Measurements from ENCODE around the gene HDDC2.

HDDC2 gene, protein sequence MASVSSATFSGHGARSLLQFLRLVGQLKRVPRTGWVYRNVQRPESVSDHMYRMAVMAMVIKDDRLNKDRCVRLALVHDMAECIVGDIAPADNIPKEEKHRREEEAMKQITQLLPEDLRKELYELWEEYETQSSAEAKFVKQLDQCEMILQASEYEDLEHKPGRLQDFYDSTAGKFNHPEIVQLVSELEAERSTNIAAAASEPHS

DNA sequence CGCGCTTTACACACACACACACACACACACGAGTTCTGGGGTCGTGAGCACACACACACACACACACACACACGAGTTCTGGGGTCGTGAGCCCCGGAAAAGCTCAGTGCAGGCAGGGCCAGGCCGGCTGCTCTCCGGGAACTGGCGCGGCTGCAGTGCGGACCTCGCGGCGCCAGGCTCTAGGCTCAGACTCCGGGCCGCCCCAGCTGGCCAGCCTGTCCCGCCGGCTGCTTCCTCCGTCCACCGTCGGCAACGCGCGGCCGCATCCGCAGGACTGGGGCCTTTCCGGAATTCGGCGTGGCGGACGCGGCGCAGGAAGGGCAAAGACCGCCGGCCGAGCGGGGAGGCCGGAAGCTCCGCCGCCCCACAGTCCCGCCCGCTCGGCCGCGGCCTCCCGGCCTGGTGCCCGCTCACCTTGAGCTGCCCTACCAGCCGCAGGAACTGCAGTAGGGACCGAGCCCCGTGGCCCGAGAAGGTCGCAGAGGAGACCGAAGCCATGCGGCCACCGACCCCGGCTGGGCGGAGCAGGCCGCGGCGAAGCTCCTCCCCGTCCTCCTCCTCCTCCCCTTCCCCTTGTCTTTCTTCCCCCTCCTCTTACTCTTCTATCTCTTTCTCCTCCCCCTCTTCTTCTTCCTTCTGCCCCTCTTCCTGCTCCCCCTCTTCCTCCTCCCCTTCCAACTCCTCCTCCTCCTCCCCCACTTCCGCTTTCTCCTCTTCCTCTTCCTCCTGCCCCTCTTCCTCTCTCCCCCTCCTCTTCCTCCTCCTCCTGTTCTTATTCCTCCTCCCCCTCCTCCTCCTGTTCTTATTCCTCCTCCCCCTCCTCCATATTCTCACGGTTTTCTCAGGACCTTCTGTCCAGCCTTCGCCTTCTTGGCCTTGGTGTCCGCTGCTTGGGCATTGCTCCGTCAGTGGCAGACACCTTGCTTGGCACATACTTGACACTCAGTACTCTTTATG lies at the start of gene HDDC2:
Gene HDDC2, minus strand, starts transcription at position 533 of the 957 bp plus-strand sequence. Its CDS starts 35 bp downstream, at position 498.
- peak; percentile 59 for DNase-seq

DNA sequence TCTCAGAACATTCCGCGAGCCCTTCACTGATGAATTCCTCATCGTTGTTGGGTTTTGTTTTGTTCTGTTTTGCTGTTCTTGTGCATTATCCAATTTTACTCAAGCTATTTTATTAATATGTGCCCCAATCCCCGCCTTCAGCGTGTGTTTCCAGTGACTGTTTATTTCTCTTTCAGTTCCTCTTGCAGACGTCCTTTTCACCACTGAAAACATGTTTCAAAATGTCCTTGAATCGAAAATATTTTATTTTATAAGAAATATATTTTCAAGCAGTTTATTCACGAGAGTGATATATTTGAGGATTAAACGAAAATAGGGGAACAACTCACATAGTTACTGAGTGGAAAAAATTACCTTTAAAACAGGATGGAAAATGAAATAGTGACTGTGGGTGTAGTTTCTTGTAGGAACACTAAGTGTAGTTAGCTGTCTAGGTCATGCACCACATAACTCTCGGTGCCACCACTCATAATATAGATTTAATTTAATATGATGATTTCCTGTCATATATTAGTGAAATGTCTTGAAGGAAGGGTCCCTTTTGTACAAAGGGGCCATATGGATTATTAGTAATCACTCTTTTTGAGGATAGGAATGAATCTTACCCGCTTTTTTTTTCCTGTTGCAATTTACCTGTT lies 45.3 kb upstream of the HDDC2 start:
- DNase-seq: no peak

DNA sequence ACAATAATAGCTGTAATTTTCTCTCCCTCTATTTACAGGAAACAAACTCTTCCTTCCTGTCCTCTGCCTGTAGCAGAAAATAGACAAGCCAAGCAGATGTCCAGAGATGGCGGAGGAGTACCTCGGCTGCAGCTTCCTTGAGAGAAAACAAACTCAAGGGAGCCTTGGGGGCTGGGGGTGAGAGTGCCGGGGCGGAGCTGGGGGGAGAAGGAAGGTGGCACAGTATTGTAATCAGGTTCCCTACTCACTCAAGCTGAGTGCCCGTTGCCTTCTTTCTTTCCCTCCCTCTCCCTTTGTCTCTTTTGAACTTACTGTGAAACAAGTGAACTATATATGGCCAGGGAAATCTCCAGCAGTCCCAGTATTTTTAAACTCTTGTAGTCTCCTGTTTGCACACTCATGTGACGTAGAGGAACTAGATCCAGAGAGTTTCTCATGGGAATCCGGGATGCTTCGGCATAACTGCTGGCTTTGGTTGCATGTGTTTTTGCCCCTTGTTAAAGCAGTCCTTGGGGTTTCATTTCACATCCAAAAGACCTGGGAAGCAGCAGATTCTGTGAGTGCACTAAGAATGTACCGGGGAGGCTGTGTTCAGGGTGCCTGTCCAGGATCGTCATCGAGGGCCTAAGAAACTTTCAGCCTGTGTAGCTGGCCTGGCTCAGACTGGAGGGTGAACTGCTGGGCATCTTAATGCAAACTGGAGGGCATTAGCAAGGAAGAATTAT lies 44.6 kb upstream of the HDDC2 start:
- DNase-seq: no peak

DNA sequence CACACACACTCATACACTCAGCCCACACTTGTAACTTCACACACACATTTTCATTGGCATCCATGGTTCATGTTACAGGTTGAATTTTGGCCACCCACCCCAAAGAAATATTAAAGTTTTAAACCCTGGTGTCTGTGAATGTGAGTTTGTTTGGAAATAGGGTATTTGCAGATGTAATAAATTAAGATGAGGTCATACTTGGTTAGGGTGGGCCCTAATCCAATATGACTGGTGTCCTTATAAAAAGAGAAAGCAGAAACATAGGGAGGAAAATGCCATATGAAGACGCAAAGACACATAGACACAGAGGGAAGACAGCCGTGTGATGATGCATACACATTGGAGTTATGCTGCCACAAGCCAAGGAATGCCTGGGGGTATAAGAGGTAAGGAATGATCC lies 39.7 kb upstream of the HDDC2 start:
- DNase-seq: no peak

DNA sequence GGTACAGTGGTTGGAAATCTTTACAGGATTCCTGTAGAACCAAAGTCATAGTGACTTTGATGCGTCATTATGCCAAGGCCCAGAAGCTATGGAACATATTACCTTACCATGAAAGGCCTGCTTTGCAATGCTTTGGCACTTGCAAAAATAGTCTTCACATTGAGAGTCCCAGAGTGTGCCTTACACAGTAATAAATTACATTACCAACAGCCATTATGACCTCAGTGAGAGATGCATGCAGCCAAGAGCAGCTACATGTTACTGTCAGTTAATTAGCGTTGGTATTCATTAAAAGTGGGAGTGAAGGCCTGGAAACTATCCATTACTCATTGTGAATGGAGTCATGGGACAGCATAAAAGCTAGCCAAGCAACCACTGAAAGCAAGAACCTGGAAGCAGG lies 39.2 kb upstream of the HDDC2 start:
- no peak for DNase-seq

DNA sequence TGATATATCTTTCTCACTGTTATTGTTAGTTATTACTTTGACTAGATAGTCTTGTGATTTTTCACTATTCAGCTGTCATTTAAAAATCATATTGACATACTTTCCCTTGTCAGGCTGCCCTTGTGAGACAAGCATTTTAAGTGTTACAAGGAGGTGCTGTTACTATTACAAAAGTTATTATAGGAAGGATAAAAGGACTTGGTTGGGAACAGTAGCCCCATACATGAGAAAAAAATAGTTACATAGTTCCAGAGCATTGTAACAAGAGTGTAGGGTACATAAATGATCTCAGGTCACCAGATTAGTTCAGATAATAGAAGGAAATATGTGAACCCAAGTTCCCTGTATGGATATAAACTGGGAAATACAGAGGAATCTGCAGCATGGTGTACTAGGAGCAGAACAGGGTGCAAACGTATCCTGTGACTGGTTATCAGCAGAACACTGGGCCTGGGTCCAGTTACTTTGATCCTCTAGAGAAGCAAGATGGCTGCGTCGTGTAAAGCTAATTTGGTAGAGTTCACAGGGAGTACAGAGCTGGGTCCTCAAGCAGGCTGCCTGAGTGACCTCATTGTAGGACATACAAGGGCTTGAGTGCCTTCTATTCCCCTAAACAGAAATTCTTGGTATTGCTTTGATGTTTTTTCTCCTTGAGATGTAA lies 38.5 kb upstream of the HDDC2 start:
- DNase-seq: no peak

DNA sequence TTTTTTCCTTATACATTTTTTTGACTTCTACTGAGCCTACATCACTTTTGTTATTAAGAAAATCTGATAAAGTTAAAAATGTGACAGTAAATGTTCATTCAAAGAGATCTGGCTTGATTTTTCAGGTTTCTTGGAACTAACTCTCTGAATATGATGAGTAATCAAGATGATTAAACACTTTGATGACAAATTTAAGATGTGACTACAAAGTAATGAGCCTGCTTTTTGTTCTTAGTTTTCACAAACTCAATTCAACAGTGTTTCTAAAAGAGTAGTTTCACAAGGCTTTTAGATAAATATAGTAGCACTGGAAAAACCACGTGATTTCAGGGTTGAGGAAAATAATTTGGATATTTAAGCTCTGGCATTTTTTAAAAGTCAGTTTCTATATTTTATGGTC lies 37.9 kb upstream of the HDDC2 start:
- no peak for DNase-seq

DNA sequence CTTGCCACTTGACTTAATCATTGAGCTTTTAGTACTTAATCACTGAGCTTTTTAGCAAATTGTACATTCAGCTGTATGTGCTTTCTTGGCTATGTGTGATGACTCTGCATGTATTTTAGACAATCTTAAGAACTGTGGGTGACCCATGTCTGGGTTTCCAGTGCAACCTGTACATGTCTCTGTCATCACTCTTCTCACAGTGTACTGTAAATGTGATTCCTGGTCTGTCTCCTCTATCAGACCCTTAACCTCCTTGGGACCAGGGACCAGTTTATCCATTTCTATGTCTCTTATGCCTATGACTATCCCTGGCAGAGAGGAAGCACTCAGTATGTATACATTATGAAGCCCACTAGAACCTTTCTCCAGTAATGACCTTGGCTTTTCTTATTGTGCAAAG lies 36.6 kb upstream of the HDDC2 start:
- no peak for DNase-seq

DNA sequence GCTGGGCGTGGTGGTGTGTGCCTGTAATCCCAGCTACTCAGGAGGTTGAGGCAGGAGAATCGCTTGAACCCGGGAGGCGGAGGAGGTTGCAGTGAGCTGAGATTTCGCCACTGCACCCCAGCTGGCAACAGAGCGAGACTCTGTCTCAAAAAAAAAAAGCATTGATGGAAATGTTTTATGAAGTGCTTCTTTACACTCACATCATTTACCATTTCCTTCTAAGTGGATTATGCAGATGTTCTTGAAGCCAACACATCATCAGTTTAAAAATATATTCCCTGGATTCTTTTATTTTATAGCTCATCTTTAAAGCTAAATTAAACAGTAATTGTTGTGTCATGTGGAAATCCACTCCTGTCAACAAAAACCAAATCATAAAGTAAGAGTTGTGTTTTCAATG lies 35.9 kb upstream of the HDDC2 start:
- DNase-seq: no peak

DNA sequence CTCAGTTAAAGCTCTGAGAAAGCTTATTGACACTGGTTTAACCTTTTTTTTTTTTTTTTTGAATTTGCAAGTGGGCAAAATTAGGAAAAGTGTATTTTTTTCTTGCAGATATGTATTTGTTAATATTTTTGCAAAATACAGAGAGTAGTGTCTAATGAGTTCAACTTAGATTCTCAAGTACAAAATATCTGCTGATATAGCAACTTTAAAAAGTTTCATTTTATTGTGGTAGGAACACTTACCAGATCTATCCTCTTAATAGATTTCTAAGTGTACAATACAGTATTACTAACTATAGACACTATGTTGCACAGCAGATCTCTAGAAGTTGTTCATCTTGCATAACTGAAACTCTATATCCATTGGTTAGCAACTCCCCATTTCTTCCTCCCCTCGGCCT lies 30.9 kb upstream of the HDDC2 start:
- DNase-seq: no peak

DNA sequence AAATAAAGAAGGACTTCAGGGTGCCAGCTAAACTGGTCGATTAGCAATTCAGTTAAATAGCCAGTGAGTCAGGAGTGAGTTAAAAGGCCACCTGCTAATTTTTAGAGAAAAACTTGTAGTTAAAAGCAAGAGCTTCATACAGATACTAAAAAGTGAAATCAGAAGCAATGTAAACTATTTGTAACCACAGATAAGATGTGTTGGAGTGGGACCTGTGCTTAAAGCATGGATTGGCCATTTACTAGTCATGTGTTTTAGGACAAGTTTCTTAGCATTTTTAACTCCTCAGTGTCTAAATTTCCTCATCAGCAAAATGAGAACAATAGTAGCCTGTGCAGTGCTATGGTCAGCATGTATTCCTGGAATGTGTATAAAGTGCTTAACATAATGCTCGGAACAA lies 23.8 kb upstream of the HDDC2 start:
- no peak for DNase-seq

DNA sequence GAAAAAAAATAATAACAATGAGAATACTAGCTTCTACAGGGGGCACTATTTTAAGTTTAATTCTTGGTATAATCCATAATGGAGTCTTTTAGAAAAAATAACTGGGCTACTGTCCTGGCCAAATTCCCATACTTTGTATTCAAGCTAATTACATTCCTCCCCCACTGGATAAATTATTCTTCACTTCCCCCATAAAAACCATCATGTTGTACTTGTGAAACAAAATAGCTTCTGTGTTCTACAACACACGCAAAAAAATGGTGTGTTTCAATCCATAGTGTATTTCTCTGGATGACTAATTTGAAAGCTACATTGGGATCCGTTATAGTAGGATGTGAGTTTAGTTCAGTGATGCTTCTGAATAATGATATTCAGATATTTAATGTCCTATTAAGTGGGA lies 21.6 kb upstream of the HDDC2 start:
- DNase-seq: no peak

DNA sequence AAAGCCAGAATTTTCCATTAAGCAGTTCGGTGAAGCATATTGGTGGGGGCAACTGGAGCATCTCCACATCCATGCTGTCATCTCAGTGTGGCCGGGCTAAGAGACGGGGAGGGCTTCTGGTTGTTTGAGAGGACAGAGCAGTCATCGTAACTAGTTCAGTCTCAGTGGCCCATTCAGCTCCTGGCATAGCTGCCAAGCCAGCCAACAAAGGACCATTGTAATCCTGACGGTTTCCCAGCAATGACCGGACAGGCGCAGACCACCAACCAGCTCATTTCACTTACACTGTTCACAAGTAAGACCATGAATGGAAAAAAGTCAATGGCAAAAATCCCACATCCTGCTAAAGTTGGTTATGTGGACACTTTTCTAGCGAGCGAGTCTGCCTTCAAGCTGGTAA lies 14.9 kb upstream of the HDDC2 start:
- DNase-seq: no peak

DNA sequence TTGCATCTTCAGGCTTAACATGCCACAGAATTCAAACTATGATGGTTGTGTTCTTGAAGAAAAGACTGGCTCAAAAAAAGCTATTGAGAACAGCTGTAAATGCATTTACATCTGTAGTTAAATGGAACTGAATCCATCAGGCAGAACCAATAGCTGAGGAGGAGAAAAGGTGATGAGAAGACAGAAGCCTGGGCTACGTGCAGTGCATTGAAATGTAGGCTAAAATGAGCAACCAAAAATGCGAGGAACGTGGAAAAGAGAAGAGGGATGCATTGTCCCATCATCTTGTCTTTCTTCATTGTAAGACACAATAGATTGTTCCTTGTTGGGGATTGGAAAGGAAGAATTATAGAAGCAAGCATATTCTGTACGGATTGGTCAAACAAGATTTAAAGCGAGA lies 13.8 kb upstream of the HDDC2 start:
- DNase-seq: no peak

DNA sequence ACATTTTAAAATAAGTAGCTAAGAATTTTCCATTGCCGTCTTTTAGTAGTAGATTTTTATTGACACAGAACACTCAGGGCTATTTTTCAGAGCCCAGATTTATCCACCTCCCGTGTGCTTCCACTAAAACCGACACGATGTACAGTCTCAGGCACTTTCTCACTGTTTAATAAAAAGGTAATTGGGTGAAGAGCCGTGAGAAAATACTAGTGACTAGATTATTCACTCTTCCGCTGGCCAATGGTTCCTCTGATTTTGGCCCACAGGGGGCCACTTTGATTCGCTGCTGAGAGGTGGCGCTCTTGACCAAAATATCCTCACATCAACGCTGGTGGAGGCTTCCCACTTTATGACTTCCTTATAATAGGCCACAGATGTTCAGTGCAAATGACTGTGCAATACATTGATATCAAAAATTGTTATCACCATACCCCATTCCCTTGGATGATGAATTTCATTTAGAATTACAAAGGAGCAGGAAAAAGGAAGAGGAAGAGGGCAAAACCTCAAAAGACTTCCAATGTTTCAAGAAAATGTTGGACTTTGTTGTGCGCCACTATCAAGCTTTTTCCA lies 12.3 kb upstream of the HDDC2 start:
- peak; percentile 28 for DNase-seq

DNA sequence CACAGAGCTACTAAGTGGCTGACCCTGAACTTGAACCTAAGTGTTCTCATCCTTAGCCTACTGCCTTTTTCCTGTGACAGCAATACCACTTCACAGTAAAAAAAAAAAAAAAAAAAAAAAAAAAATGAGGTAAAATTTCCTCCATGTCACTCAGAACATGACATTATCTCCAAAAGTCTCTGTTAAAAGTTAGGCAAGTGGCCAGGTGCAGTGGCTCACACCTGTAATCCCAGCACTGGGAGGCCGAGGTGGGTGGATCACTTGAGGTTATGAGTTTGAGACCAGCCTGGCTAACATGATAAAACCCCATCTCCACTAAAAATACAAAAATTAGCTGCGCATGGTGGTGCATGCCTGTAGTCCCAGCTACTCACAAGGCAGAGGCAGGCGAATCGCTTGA lies 11.2 kb upstream of the HDDC2 start:
- DNase-seq: no peak

DNA sequence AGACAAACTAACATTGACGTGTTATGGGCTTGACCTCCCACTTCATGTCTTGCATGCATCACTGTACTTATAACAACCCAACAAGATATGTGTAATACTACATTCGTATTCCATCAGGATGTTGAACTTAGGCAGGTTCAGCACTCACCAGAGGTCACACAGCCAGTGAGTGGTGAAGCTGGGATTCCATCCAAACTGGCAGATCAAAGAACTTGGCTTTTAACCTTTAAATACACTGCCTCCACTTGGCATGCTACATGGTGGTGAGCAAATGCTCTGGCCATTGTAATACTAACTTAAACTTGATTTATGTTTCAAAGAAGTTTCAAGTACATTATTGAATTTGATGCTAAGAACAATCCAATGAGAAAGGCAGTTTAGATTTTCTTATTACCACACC lies 10.7 kb upstream of the HDDC2 start:
- DNase-seq: no peak

DNA sequence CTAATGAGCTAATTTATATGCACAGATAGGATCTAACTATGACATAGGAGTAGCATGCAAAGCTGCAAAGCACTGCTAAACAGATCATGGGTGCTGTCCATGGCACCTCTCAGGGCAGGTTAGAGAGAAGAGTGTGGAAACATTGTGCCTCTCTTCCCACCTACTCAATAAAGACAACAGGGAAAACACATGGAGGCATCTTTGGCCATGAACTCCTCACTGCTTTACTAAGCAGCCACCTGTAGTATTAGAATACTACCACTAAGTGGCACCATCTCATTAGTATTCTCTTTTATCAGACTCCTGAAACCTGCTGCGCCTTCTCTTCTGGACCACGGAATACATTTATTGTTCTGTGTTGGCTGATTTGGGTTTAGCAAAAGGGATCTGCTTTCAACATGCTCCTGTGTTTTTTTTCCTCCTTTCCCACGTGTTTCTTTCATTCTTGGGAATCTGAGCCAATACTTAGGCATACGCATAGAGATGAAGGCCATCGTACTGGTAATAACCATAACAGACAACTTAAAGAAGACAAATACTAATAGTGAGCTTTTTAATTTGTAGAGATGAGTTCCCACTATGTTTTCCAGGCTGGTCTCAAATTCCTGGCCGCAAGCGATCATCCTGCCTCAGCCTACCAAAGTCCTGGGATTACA lies 9.4 kb upstream of the HDDC2 start:
- DNase-seq: no peak

DNA sequence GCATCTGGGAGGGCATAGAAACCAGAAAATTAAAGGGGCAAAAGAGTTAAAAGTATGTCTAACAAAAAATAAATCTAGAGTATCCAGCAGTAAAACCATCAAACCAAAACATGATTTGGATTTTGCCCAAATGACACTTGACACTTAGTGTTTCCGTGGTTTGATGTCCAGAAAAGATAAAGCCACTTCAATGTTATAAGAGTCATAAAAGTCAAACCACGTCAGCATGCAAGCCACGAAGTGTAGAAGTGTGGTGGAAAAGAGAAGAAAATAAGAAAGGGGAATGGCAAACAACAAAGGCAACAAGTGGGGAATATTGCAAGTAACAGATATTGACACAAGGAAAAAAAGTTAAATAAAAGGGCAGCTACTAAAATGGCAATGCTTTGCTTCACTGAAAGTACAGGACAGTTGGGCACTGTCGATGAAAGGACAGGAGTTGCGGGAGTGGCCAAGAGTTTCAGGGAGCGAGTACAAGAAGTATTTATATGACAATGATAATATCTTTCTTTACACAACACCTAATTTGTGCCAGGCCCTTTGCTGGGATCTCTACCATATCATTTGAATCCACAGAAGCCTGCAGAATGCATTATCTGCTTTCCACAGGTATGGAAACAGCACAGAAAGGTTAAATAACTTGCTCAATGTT lies 6.3 kb upstream of the HDDC2 start:
- no peak for DNase-seq

DNA sequence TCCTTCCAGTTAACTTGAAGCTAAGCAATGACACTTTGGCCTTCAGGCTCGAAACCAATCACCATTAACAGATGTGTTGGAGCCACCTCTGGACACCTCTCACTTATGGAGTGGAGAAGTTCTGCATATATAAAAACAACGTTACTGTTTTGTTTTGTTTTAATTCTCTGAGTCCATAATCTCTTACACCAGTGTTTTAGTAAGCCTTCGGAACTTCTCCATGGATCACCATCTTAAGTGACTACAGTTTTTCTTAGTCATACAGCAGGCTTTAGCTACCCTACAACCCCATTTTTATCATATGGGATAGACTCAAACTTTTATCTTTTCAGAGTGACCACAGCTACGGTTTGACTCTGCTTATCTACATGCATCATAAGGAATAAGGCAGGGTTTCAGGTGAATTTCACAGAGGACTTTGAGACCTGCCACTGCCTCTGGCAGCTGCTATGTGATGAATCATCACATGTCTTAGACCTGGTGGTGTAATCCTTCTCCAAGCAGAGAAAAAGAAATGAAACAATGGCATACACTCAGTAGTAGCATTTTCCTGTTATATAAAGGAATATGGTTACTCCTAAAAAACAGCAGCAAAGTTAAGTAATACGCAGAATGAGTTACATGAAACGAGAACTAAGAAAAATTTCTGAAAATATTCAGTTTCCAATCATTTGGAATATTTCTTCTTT lies 5.5 kb upstream of the HDDC2 start:
- DNase-seq: no peak

DNA sequence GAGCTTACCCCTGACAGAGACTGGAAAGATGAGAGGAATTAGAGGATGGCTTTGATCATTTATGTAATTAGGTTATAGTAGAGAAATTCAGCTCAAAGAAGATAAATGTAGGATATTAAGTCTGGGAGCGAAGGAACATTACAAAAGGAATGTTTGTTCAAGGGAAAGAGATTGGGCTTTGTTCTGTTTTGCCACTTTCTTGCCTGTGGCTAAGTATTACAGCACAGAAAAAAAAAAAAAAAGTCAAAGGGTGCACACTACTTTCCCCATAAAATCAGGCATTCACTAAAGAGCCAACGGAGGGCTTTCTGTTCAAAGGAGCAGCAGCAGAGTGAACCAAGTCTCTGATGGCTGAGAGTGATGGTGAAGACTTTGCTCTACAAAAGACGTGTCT lies 5.0 kb upstream of the HDDC2 start:
- DNase-seq: no peak

Data from activated naive CD4-positive, alpha-beta T cell treated with anti-CD3 and anti-CD28 coated beads, Interleukin-2, amount 50 U/mL, for 16 hours (primary cell).